ENCODE measurements around the gene UBE2G2.

Gene UBE2G2

GRCh38 chr21:44774972-44775371, 26.6 kb downstream of the UBE2G2 start:
- Histone ChIP-seq H3K27ac (ENCODE audit: low read depth, low read length) (no peak overlapping the region), H3K4me1 (ENCODE audit: control insufficient read depth, insufficient read depth, low read length, unreplicated experiment) (no peaks in the 10 kb centered on the region), H3K27me3 (ENCODE audit: insufficient read depth, low read length) (no peaks in the 10 kb centered on the region), H3K79me2 (ENCODE audit: control insufficient read depth, insufficient read depth, low read length, unreplicated experiment) (peaks cover 16% of the 10 kb centered on the region), H2AFZ (ENCODE audit: low read length, unreplicated experiment) (no peak overlapping the region), H3K4me3 (ENCODE audit: low read depth, low read length) (no peak overlapping the region), H3K36me3 (ENCODE audit: insufficient read depth, low read length) (peaks cover 15% of the 10 kb centered on the region)

GRCh38 chr21:44773291-44773932, 28.2 kb downstream of the UBE2G2 start:
- Histone ChIP-seq H3K27ac (ENCODE audit: low read depth, low read length) (no peak overlapping the region), H2AFZ (ENCODE audit: low read length, unreplicated experiment) (no peak overlapping the region), H3K36me3 (ENCODE audit: insufficient read depth, low read length) (peaks cover 15% of the 10 kb centered on the region), H3K79me2 (ENCODE audit: control insufficient read depth, insufficient read depth, low read length, unreplicated experiment) (peaks cover 4% of the 10 kb centered on the region), H3K4me3 (ENCODE audit: low read depth, low read length) (no peak overlapping the region), H3K27me3 (ENCODE audit: insufficient read depth, low read length) (no peaks in the 10 kb centered on the region), H3K4me1 (ENCODE audit: control insufficient read depth, insufficient read depth, low read length, unreplicated experiment) (no peaks in the 10 kb centered on the region)

GRCh38 chr21:44771896-44772525, 29.6 kb downstream of the UBE2G2 start:
- no peak overlapping the region for H3K4me3 ChIP-seq (ENCODE audit: low read depth, low read length)
- H3K79me2 ChIP-seq (ENCODE audit: control insufficient read depth, insufficient read depth, low read length, unreplicated experiment): no peaks in the 10 kb centered on the region
- H3K36me3 ChIP-seq (ENCODE audit: insufficient read depth, low read length): peaks cover 9% of the 10 kb centered on the region
- H3K27me3 ChIP-seq (ENCODE audit: insufficient read depth, low read length): no peaks in the 10 kb centered on the region
- no peak overlapping the region for H3K27ac ChIP-seq (ENCODE audit: low read depth, low read length)
- H3K4me1 ChIP-seq (ENCODE audit: control insufficient read depth, insufficient read depth, low read length, unreplicated experiment): no peaks in the 10 kb centered on the region
- no peak overlapping the region for H2AFZ ChIP-seq (ENCODE audit: low read length, unreplicated experiment)

- Histone ChIP-seq H3K4me3 (ENCODE audit: low read depth, low read length) (no peak overlapping the region), H3K4me1 (ENCODE audit: control insufficient read depth, insufficient read depth, low read length, unreplicated experiment) (no peaks in the 10 kb centered on the region), H2AFZ (ENCODE audit: low read length, unreplicated experiment) (no peak overlapping the region), H3K36me3 (ENCODE audit: insufficient read depth, low read length) (no peaks in the 10 kb centered on the region), H3K27ac (ENCODE audit: low read depth, low read length) (no peak overlapping the region), H3K27me3 (ENCODE audit: insufficient read depth, low read length) (no peaks in the 10 kb centered on the region), H3K79me2 (ENCODE audit: control insufficient read depth, insufficient read depth, low read length, unreplicated experiment) (no peaks in the 10 kb centered on the region)
These were observed 33.5 kb downstream of the UBE2G2 start for GRCh38 chr21:44767834-44768831.

- Histone ChIP-seq H3K36me3 (ENCODE audit: insufficient read depth, low read length) (no peaks in the 10 kb centered on the region), H3K4me1 (ENCODE audit: control insufficient read depth, insufficient read depth, low read length, unreplicated experiment) (no peaks in the 10 kb centered on the region), H3K27ac (ENCODE audit: low read depth, low read length) (no peak overlapping the region), H3K79me2 (ENCODE audit: control insufficient read depth, insufficient read depth, low read length, unreplicated experiment) (no peaks in the 10 kb centered on the region), H2AFZ (ENCODE audit: low read length, unreplicated experiment) (no peak overlapping the region), H3K4me3 (ENCODE audit: low read depth, low read length) (no peak overlapping the region), H3K27me3 (ENCODE audit: insufficient read depth, low read length) (no peaks in the 10 kb centered on the region)
These were observed 34.7 kb downstream of the UBE2G2 start for GRCh38 chr21:44766818-44767354.

GRCh38 chr21:44766014-44766817, 35.4 kb downstream of the UBE2G2 start:
- no peaks in the 10 kb centered on the region for H3K27me3 ChIP-seq (ENCODE audit: insufficient read depth, low read length)
- H3K4me3 ChIP-seq (ENCODE audit: low read depth, low read length): no peak overlapping the region
- H3K27ac ChIP-seq (ENCODE audit: low read depth, low read length): no peak overlapping the region
- no peak overlapping the region for H2AFZ ChIP-seq (ENCODE audit: low read length, unreplicated experiment)
- H3K4me1 ChIP-seq (ENCODE audit: control insufficient read depth, insufficient read depth, low read length, unreplicated experiment): no peaks in the 10 kb centered on the region
- no peaks in the 10 kb centered on the region for H3K36me3 ChIP-seq (ENCODE audit: insufficient read depth, low read length)
- H3K79me2 ChIP-seq (ENCODE audit: control insufficient read depth, insufficient read depth, low read length, unreplicated experiment): no peaks in the 10 kb centered on the region

- H3K27ac ChIP-seq (ENCODE audit: low read depth, low read length): no peak overlapping the region
These were observed 36.2 kb downstream of the UBE2G2 start for GRCh38 chr21:44765231-44766013.

GRCh38 chr21:44764319-44765230, 37.0 kb downstream of the UBE2G2 start:
- no peak overlapping the region for H3K4me3 ChIP-seq (ENCODE audit: low read depth, low read length)
- H3K27ac ChIP-seq (ENCODE audit: low read depth, low read length): no peak overlapping the region
- H2AFZ ChIP-seq (ENCODE audit: low read length, unreplicated experiment): no peak overlapping the region
- no peaks in the 10 kb centered on the region for H3K79me2 ChIP-seq (ENCODE audit: control insufficient read depth, insufficient read depth, low read length, unreplicated experiment)
- H3K27me3 ChIP-seq (ENCODE audit: insufficient read depth, low read length): no peaks in the 10 kb centered on the region
- no peaks in the 10 kb centered on the region for H3K4me1 ChIP-seq (ENCODE audit: control insufficient read depth, insufficient read depth, low read length, unreplicated experiment)
- no peaks in the 10 kb centered on the region for H3K36me3 ChIP-seq (ENCODE audit: insufficient read depth, low read length)

More at GRCh38 chr21:44765231-44766013, 36.2 kb downstream of the UBE2G2 start:
- Histone ChIP-seq H3K4me1 (ENCODE audit: control insufficient read depth, insufficient read depth, low read length, unreplicated experiment) (no peaks in the 10 kb centered on the region), H3K36me3 (ENCODE audit: insufficient read depth, low read length) (no peaks in the 10 kb centered on the region), H3K27me3 (ENCODE audit: insufficient read depth, low read length) (no peaks in the 10 kb centered on the region), H3K4me3 (ENCODE audit: low read depth, low read length) (no peak overlapping the region), H3K79me2 (ENCODE audit: control insufficient read depth, insufficient read depth, low read length, unreplicated experiment) (no peaks in the 10 kb centered on the region), H2AFZ (ENCODE audit: low read length, unreplicated experiment) (no peak overlapping the region)
